H1 (cell line): ENCODE results near the gene ACTG2. TPM values are rescaled to one million over a fixed set of nuclear protein-coding genes. Genes with fewer than 3 reads are reported as not detected.

Experiments
- KDM4A ChIP-seq: IDR thresholded peaks from one replicate; pipeline ENCODE4 v1.7.1; 2012; ENCODE audit warnings: low read depth, mild to moderate bottlenecking, moderate library complexity, low read length, inconsistent platforms; ENCODE audit not compliant: severe bottlenecking
- MAFK ChIP-seq: IDR thresholded peaks from 2 replicates; pipeline ENCODE4 v1.6.1; 2012; ENCODE audit warnings: low read depth, mild to moderate bottlenecking, improper control_type of control experiment, low read length
- RAD21 ChIP-seq, 2 experiments: IDR thresholded peaks in 1 of 2; conservative IDR thresholded peaks in 1 of 2; 2 replicates each; pipeline ENCODE4 v1.6.1; 2011; ENCODE audit warnings: low read depth in 2 of 2, low read length in 2 of 2, improper control_type of control experiment in 1 of 2, inconsistent platforms in 1 of 2, mild to moderate bottlenecking in 1 of 2, moderate library complexity in 1 of 2
- YY1 ChIP-seq: IDR thresholded peaks from 2 replicates; pipeline ENCODE4 v1.6.1; 2011; ENCODE audit warnings: low read depth, mild to moderate bottlenecking, low read length
- polyA plus RNA-seq, 7 experiments: library from polyadenylated mRNA; depleted of rRNA in 3 of 7; stranded (reverse) in 5 of 7; unstranded in 2 of 7; fragments of >200 nt in 5 of 7; fragments of 200-250 nt in 2 of 7; gene quantifications; 1 replicate in 5 of 7; 2 replicates in 1 of 7; 4 replicates in 1 of 7; pipeline versions ENCODE4 v1.2.1 to v1.2.3, GENCODE V29; 2011 to 2013; ENCODE audit warnings: missing spikeins in 2 of 7, mixed read lengths in 2 of 7
- total RNA-seq: library from RNA; stranded (reverse); fragmentation: NEBNext Ultra II Directional; extraction: Animal tissue kit (Norgen Biotek cat#: 25700); gene quantifications from 2 replicates; pipeline ENCODE4 v1.2.1, GENCODE V29; 2021
- TF ChIP-seq, protein P1 (sequence below): IDR thresholded peaks from 2 replicates; pipeline ENCODE4 v1.6.1; 2012; ENCODE audit warnings: inconsistent platforms

Gene ACTG2
- total and polyA plus RNA-seq, 2 of the 8 experiments (the other 6 are each of a cell fraction or from before 2014, with no cell fraction given) = 6.2 to 13.7 TPM

DNA sequence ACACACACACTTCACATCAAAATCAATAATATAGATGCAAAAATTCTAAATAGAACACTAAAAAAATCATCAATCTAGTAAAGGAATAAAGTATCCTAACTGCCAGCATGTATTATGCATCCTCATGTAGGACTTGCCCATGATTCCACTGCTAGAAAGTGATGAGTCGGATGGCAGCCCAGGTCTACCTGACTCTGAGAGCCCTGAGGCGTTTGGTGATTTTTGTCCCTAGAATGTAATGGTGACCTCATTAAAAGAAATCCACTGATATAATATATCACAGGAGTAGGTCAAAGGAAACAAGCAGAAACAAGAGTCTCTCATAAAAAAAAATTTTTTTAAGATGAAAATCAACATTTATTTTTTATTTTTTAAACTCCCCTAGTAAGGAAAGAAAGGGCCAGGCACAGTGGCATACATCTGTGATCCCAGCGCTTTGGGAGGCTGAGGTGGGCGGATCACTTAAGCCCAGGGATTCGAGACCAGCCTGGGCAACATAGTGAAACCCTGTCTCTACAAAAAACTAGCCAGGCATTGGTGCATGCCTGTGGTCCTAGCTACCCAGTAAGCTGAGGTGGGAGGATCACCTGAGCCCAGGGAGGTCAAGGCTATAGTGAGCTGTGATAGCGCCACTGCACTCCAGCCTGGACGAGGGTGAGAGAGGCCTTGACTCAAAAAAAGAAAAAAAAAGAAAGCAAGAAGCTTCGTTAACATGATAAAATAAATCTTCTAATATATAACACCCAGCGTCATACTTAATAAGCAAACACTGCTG, 24.4 kb upstream of the ACTG2 start (continued):
- TF ChIP-seq, protein P1, sequence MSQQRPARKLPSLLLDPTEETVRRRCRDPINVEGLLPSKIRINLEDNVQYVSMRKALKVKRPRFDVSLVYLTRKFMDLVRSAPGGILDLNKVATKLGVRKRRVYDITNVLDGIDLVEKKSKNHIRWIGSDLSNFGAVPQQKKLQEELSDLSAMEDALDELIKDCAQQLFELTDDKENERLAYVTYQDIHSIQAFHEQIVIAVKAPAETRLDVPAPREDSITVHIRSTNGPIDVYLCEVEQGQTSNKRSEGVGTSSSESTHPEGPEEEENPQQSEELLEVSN = no peak
- TF ChIP-seq KDM4A = no peak
- no peak for TF ChIP-seq MAFK
- no peak for TF ChIP-seq RAD21 (IDR thresholded peaks at IDR 0.05 in 1 of 2, conservative IDR thresholded peaks at IDR 0.05 in 1 of 2; ENCODE audit: low read depth in 2 of 2, low read length in 2 of 2)
- TF ChIP-seq YY1 = no peak
